OCI-M2 (cell line): Measurements from ENCODE around the gene LHX1.

Source experiments
- DNase-seq: peaks from one replicate; lab custom pipeline; 2025; ENCODE audit not compliant: unreplicated experiment; lab: John Stamatoyannopoulos, UW

The LHX1 gene

DNA sequence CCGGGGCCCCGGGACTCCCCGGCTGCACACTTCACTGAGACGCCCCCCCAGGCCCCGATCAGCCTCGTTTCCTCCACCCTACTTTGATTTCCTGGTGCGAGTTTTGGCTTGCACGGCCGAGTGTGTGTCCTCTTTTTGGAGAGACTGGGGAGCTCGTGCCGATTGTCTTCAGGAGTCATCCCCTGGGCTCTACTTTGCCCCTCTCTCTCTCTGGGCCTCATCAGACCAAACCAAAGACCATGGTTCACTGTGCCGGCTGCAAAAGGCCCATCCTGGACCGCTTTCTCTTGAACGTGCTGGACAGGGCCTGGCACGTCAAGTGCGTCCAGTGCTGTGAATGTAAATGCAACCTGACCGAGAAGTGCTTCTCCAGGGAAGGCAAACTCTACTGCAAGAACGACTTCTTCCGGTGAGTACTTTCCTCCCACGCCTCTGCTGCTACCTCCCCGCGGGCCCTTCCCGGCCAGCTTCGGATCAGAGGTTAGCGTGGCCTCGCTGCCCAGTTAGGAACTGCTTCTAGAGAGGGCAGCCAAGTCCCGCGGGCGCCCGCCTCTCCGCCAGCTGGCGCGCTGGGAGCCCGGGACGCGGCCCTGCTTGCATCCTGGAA is 787 bp downstream of the LHX1 start:
- no peak for DNase-seq

- no peak for DNase-seq
Observed at GRCh38 chr17:36938566-36939051, 1.3 kb downstream of the LHX1 start.

GRCh38 chr17:36939052-36939801 is 2.0 kb downstream of the LHX1 start:
- no peak for DNase-seq

- DNase-seq = no peak
Observed at GRCh38 chr17:36939802-36940312, 2.6 kb downstream of the LHX1 start.

DNA sequence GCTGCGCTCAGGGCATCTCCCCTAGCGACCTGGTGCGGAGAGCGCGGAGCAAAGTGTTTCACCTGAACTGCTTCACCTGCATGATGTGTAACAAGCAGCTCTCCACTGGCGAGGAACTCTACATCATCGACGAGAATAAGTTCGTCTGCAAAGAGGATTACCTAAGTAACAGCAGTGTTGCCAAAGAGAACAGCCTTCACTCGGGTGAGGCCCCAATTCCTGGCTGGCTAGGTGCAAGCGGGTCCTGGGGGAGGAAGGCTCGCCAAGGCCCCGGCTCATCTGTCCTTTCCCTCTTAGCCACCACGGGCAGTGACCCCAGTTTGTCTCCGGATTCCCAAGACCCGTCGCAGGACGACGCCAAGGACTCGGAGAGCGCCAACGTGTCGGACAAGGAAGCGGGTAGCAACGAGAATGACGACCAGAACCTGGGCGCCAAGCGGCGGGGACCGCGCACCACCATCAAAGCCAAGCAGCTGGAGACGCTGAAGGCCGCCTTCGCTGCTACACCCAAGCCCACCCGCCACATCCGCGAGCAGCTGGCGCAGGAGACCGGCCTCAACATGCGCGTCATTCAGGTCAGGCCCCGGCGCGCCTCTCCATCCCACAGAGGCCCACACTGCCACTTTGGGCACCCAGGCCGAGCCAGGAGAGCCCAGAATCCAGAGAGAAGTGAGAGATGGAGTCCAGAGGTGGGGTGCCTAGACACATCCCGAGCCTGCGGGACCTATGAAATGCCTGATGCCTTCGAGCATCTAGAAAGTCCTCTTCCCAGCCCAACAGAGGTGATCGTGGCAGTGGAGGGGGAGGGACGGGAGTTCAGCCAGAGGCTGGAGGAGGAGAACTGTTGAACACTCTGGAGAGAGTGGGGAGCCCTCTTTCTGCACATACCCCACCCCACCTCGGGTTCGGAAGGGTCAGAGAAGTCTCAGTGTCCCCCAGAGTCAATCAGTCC is 3.3 kb downstream of the LHX1 start:
- DNase-seq = no peak

- no peak for DNase-seq
Observed at GRCh38 chr17:36941265-36942010, 4.2 kb downstream of the LHX1 start.

DNA sequence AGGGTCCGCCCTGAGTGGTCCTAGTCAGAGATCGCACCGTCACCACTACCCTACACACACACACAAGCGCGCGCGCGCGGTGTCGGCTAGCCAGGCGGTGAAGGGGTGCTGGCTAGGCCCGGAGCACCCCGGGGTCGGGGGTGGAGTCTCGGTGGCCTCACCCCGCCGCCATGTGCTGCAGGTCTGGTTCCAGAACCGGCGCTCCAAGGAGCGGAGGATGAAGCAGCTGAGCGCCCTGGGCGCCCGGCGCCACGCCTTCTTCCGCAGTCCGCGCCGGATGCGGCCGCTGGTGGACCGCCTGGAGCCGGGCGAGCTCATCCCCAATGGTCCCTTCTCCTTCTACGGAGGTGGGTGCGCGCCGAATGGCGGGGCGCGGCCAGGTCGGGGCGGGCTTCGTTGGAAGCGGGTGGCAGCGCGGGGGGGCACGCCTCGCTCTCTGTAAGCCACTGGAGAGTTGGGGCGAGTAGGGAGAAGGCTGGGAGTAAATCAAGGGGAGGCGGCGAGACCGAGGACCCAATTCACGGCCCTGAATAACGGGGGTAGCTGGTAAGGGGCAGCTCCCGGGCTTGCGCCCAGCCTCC is 4.8 kb downstream of the LHX1 start:
- DNase-seq = no peak

DNA sequence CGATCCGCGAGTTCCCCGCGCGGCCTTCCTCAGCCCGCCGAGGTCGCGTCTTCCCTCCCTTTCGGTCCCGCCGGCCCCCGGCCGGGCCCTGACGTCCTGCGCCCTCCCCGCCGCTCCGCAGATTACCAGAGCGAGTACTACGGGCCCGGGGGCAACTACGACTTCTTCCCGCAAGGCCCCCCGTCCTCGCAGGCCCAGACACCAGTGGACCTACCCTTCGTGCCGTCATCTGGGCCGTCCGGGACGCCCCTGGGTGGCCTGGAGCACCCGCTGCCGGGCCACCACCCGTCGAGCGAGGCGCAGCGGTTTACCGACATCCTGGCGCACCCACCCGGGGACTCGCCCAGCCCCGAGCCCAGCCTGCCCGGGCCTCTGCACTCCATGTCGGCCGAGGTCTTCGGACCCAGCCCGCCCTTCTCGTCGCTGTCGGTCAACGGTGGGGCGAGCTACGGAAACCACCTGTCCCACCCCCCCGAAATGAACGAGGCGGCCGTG is 5.4 kb downstream of the LHX1 start:
- no peak for DNase-seq

DNA sequence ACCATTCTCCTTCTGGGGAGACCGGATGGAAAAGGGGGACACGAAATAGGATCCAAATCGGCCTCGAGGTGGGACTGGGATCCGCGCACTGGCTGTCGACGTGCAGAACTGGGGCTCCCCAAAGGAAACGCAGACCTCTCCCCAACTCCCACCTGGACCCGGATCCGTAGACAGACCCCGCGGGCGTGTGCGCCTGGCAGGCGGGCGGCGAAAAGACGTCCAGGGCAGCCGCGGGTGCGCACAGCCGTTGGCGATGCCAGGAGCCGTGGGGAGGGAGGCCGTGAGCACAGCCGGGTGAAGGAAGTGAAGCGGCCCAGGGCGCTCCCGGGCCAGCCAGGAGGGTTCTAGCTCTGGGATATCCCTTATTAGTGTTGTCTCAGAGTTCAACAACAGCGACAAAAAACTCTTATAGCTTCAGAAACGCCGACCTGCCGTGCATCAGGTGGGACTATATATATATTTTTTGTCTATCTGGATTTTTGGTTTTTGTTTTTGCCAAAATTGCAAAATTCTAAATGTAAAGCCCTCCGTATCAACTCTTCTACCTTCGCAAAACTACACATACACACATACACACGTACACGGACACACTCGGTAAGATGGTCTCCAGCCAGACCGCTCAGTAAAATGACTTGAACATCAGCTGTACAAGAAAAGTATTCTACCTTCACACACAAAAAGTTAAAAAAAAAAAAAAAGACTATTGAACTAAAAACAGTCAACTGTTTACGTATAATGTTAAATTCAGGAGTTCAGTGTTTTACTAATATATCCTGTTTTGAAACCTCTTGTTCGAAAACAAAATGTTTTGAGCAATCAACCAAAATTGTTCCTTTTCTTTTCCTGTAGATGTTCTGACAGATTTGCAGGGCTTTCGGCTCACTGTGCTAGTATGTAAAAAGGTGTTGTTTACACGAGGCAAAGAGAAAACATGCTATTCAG is 6.2 kb downstream of the LHX1 start:
- no peak for DNase-seq

- DNase-seq = no peak
Observed at GRCh38 chr17:36944553-36944952, 7.3 kb downstream of the LHX1 start.

DNA sequence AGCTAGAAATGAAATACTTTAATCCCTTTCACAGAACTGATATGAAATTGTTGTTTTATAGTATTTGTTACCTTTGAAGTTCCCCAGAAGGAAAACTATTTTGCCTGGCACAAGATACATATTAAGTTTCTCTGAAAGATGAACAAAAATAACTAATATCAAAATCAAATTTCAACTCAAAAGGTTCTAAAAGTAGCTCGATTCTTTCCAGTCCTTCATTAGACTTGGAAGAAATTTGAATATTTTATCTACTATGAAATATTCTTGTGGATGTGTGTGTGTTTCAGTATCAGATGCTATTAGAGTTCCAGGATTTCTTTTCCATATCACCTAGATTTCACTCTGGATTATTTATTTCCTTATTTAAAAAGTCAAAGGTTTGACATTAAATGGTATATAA is 7.9 kb downstream of the LHX1 start:
- no peak for DNase-seq

DNA sequence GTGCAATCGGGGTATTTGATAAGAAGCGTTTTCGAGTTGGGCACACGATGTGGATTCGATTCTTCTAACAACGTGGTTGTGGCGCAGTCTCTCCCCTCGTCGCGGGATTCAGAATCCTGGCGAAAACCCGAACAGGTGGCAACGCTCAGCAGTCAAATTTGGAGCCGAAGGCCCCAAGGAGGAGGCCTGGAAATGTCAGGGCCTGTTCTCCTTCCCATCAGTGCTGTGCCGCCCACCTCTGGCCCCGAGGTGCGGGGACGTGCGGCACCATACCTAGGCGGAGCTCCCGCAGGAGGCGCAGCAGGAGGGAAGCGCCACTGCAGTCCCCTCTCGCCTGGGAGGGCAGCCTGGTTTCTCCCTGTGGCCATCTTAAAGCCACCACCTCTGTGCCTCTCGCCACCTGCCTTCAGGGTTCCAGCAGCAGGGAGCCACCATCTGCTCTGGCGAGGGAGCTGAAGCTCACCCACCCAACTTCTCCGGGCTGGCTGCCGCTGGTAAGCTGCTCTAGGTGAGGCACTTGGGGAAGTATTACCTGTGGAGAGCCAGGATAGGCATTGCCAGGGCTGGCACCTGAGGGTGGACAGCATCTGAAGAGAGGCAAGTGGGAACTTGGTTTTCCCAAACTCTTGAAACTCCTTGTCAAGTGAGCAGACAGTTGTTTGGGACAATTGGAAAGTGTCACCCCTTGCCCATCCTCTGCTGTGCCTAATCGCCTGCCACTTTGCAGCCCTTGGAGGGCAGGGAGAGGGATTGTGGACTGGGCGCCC is 8.9 kb downstream of the LHX1 start:
- no peak for DNase-seq

- no peak for DNase-seq
Observed at GRCh38 chr17:36946726-36947091, 9.4 kb downstream of the LHX1 start.

GRCh38 chr17:36947922-36948716 is 10.8 kb downstream of the LHX1 start:
- no peak for DNase-seq

DNA sequence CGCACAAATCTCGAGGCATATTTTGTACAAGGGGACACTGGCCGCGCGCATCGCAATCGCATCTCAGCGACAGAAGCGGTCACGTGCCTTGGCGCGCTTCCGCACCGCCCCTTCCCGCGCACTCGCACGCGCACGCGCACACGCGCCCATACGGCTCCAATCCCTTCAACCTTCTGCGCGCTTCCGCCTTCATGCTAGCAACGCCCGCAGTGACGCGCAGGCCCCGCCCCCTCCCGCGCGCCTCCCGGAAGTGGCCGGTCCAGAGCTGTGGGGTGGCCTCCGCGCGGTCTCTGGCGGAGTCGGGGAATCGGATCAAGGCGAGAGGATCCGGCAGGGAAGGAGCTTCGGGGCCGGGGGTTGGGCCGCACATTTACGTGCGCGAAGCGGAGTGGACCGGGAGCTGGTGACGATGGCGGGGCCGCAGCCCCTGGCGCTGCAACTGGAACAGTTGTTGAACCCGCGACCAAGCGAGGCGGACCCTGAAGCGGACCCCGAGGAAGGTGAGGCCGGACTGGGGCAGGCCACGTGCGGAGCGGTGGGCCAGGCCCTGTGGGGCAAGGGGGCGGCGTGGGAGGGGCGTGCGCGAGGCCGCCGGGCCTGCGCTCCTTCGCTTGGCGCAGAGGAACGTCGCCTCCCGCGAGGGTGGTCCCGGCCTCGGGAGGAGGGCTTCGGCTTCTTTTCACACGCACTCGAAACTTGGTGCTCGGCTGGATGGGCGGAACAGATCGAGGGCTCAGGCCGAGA is 11.6 kb downstream of the LHX1 start, which contains the start of gene AATF:
AATF (plus strand) TSS at position 238 of the 744 bp plus-strand sequence; CDS start at position 410, 172 bp downstream.
- DNase-seq = peak; percentile 53

DNA sequence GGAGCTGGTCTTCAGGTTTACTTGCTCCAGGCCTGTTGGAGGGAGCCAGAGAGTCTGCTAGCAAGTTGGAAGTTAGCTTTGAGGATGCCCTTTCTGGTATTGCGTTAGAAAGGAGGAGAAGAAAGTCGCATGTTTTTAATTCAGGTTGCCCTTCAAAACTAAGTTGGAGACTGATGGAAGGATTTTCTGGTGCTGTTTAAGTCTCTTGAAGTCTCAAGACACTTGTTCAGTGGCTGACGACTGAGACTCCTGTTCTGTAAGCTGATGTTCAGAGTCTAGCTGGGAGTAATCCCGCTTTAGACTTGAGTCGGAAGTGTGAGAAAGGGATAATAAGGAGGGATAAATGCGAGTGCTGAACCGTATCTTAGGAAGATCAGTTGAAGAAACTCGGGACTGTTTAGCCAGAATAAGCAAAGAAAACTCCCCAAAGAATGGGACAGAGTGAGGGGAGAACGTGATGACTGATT is 12.2 kb downstream of the LHX1 start:
- no peak for DNase-seq

DNA sequence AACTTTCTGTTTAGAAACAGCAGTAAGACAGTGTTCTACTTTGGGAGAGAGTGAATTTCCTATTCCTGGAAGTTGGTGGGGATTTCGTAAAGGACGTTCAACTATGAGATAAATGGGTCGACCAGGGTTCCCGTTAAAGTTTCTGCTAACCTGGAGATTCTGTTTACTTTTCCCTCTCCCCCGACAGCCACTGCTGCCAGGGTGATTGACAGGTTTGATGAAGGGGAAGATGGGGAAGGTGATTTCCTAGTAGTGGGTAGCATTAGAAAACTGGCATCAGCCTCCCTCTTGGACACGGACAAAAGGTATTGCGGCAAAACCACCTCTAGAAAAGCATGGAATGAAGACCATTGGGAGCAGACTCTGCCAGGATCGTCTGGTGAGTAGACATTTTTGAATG is 12.8 kb downstream of the LHX1 start:
- no peak for DNase-seq
